Body of pancreas (tissue), 4 donors: ENCODE measurements around the gene MYL6B.
A peak's percentile ranks its signal among the peaks of the same experiment; 100 is the strongest.

Source experiments
- CTCF ChIP-seq, 7 experiments: fragments of 450-650 bp in 4 of 7; fragments of 200-600 bp in 3 of 7; sonication (generic) in 3 of 7; IDR thresholded peaks; one replicate each; pipeline ENCODE4 v1.5.1; 2016 to 2019; ENCODE audit warnings: antibody characterized with exemption in 7 of 7
- POLR2A ChIP-seq, 3 donors: fragments of 450-650 bp; IDR thresholded peaks; one replicate each; pipeline ENCODE4 v1.6.1; 2016; ENCODE audit warnings: antibody characterized with exemption in 3 of 3, mild to moderate bottlenecking in 2 of 3

GRCh38 chr12:56146492-56147460 lies 5.6 kb upstream of the MYL6B start:
- TF ChIP-seq CTCF (IDR thresholded peaks at IDR 0.05) (no peak), POLR2A (IDR thresholded peaks at IDR 0.05) (peak in 1 of 3 donors; percentile 7)
